GM19351 (cell line): ENCODE data around the gene RAF1.
"Not testable (repeated sequence)": the region's sequence is repeated elsewhere in the genome, so short reads cannot be mapped to it uniquely, and the experiment has no call there.

Experiments
- ATAC-seq: cut with Tn5 transposase; IDR thresholded peaks from one replicate; pipeline ENCODE4 v1.9.1; 2021; ENCODE audit warnings: mild to moderate bottlenecking, moderate library complexity; ENCODE audit not compliant: unreplicated experiment

RAF1 gene

DNA sequence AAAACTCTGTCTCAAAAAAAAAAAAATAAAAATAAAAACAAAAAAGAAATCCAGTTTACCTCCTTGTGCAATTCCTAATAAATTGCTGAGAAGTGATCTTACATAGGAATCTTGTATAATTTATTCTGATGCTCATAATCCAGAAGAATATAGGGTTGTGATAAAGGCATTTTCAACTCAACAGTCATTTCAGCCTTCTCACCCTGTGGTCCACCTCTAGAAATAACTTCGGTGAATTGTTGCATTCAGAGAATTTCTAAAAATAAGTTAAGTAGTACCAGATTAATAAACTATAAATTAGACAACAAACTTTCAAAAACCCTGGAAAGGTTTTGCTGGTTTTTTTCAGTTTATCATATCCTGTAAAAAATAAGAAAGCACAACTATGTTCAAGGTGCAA is 20.2 kb downstream of the RAF1 start:
- ATAC-seq: no peak

DNA sequence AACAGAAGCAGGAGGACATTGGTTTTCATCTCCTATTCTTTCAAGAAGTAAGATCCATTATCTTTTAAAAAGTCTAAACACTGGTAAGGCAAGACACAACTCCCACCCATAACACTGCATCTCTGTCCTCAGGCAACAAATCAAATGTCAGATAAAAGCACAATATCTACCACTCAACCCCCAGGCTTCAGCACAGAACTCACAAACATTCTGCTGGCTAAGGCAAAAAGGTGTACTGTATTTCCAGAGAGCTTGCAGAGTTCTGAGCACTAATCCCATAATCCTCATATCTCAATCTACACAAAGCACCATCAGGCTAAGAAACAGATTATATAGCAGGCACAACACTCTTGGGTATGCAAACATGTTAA is 20.9 kb downstream of the RAF1 start:
- no peak for ATAC-seq

DNA sequence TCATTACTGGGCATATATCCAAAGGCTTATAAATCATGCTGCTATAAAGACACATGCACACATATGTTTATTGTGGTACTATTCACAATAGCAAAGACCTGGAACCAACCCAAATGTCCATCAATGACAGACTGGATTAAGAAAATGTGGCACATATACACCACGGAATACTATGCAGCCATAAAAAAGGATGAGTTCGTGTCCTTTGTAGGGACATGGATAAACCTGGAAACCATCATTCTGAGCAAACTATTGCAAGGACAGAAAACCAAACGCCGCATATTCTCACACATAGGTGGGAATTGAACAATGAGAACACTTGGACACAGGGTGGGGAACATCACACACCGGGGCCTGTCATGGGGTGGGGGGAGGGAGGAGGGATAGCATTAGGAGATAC is 23.1 kb downstream of the RAF1 start:
- not testable (repeated sequence) for ATAC-seq

DNA sequence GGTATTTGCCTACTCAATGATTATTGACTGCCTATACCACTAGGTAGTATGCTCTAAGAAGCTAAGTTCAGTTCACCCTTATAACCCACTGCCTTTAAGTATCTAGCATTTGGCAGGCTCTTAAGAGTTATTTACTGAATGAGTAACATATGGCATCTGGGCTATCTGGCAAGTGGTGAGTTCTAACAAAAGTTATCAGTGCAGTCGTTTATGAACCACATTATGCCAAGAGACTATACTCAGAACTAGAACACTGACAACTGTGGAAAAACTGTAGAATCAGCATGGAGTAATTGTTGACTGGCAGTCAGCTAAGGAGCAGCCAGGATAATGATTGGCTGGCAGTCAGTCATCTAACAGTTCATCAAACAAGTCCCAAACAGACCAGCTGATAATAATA is 25.8 kb downstream of the RAF1 start:
- ATAC-seq: no peak

GRCh38 chr3:12633108-12633507 is 30.8 kb downstream of the RAF1 start:
- no peak for ATAC-seq

DNA sequence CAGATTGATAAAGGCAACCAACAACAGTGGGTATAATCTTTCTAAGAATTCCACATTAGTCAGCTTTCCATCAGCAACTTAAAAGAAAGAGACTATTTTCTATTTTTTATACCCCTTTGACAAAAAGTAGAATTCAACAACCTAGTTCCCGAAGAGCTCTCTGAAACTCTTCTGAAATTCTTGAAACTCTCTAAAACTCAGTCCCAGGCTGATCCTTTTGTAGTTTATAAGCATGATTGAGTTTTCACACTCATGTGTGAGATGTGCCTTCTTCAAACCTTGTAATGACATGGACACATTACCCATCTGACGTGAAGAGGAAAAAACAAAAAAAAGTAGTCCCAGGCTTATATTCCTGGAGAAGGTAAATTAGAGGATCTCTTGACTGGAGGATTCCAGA is 31.4 kb downstream of the RAF1 start:
- no peak for ATAC-seq

GRCh38 chr3:12630843-12631242 is 33.1 kb downstream of the RAF1 start:
- not testable (repeated sequence) for ATAC-seq

GRCh38 chr3:12630292-12630691 is 33.6 kb downstream of the RAF1 start:
- no peak for ATAC-seq

DNA sequence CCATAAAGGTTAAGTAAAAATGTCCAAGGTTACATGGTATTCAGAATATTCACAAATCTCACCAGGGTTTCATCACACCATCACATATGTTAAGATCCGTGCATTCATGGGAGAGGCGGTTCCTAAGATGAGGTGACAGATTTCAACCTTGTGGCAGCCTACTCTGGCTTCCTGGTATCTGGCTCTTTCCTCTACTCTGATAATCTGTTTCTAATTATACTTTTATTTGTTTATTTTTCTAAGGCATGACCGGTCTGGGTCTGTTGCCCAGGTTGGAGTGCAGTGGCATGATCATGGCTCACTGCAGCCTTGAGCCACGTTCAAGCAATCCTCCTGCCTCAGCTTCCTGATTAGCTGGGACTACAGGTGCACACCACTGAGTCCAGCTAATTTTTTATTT is 34.4 kb downstream of the RAF1 start:
- ATAC-seq: no peak

GRCh38 chr3:12628813-12629212 is 35.1 kb downstream of the RAF1 start:
- no peak for ATAC-seq

DNA sequence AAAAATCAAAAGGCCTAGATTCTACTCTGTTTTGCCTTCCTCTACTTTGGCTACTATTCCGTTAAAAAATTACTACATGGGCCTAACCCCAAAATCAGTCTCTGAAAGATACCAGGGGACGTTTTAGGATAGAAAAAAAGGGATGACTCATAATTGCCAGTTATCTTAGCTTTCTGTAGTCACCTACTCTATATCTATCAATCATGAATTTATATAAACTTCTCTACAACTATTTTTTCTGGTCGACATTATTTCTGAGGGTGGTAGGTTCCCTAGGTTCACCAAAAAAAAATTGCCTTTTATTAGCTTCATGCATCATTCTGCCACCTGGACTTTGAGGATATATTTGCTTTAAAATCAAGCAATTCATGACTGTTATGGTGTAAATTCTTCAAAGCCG is 36.5 kb downstream of the RAF1 start:
- ATAC-seq: no peak

DNA sequence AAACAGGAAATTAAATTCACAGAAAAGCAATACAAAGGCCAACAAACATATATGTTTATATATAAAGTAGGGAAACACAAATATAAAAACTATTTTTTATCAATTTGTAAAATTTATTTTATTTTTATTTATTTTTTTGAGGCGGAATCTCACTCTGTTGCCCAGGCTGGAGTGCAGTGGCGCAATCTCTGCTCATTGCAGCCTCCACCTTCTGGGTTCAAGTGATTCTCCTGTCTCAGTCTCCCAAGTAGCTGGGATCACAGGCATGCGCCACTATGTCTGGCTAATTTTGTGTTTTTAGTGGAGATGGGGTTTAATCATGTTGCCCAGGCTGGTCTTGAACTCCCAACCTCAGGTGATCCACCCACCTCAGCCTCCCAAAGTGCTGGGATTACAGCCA is 39.0 kb downstream of the RAF1 start:
- ATAC-seq: not testable (repeated sequence)

- no peak for ATAC-seq
These were observed 39.9 kb downstream of the RAF1 start for GRCh38 chr3:12624056-12624455.

DNA sequence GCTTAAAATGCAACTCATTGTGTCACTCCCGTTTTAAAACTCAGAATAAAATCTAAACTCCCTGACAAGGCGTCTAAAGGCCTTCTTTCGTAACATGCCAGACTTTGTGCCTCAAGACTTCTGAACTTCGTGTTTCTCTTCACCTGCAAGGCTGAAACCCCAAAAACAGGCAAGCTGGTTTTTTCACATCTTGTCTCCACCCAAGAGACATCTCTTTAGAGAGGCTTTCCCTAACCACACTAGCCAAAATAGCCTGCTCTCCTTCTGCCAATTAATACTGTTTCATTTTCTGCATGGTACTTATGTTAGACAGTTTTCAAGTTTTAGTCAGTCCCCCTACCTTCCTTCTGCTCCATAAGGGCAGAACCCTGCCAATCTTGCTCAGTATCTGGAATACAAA is 41.6 kb downstream of the RAF1 start:
- no peak for ATAC-seq

- no peak for ATAC-seq
These were observed 43.2 kb downstream of the RAF1 start for GRCh38 chr3:12620729-12621128.

DNA sequence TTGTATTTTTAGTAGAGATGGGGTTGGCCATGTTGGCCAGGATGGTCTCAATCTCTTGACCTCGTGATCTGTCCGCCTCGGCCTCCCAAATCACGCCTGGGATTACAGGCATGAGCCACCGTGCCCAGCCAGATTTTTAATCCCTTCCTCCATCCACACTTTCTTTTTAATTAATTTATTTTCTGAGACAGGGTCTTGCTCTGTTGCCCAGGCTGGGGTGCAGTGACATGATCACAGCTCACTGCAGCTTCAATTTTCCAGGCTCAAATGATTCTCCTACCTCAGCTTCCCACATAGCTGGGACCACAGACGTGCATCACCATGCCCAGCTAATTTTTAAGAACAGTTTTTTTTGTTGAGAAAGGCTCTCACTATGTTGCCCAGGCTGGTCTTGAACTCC is 43.6 kb downstream of the RAF1 start:
- no peak for ATAC-seq

- ATAC-seq: no peak
These were observed 45.5 kb downstream of the RAF1 start for GRCh38 chr3:12618426-12618825.

DNA sequence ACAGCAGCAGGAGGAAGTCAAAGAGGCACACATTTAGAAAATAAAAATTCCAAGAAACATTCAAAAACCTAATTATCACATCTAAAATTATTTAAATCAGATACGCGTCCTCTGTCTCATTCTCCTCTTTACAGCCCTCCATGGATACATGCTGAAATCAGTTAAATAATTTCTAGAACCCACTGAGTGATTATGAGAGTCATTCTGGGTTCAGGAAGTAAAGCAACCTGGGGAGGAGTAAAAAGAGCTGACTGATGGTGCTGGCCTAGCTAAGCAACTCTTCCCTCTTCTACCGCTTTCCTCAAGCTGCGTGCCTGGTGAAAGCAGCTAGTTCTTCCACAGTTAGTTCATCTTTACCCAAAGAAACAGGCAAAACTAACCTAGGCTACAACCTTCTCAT is 48.7 kb downstream of the RAF1 start:
- ATAC-seq: no peak

- no peak for ATAC-seq
These were observed 50.7 kb downstream of the RAF1 start for GRCh38 chr3:12613250-12613649.

DNA sequence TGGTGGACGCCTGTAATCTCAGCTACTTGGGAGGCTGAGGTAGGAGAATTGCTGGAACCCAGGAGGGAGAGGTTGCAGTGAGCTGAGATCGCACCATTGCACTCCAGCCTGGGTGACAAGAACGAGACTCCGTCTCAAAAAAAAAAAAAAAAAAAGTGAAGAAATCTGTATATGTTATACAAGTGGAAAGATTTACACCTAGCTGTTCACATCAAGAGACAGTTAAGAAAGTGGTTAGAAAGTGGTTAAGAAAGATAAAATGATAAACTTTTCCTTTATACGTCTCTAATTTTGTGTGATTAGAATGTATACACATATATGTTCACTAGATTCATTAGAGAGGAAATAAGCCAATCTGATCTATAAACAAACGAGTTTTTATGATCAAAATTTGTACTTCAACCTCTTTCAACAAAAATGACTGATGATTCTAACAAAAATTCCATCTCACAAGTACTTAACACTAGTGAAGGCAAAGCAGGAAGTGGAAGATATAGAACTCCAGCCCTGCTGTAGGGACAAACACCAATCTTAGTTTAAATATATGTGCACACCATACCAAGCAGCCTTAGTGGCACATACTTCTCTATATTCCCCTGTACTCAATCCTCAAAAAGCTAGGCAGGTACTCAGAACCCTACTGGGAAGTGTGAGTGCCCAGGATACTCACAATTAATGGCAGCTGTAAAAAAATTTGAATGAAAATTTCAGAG is 51.2 kb downstream of the RAF1 start:
- no peak for ATAC-seq

- ATAC-seq: no peak
These were observed 52.8 kb downstream of the RAF1 start for GRCh38 chr3:12611117-12611516.

GRCh38 chr3:12608376-12608775 is 55.5 kb downstream of the RAF1 start:
- ATAC-seq: no peak

DNA sequence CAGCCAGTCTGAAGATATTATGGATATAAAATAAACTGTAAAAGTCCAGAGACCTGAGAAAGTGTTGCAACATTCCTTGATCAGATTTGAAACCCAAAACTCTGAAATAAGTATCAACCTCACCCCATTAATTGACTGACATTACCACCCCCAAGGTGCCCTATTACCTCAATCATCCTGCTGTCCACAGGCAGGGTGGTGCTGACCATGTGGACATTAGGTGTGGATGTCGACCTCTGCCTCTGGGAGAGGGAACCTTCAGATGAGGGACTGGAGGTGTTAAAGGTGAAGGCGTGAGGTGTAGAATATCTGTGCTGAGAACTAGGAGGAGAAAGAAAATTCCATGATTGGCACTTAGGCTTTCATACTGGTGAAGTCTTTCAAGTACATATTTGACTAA is 59.9 kb downstream of the RAF1 start:
- ATAC-seq: no peak
